NCI-H2081 treated with DMSO at 0.1 percent for 48 hours (cell line): ENCODE results near the gene TMEM114.
A peak's percentile ranks its signal among the peaks of the same experiment; 100 is the strongest.

Experiments
- DNase-seq: peaks from one replicate; lab custom pipeline; 2025; lab: John Stamatoyannopoulos, UW

Gene TMEM114

DNA sequence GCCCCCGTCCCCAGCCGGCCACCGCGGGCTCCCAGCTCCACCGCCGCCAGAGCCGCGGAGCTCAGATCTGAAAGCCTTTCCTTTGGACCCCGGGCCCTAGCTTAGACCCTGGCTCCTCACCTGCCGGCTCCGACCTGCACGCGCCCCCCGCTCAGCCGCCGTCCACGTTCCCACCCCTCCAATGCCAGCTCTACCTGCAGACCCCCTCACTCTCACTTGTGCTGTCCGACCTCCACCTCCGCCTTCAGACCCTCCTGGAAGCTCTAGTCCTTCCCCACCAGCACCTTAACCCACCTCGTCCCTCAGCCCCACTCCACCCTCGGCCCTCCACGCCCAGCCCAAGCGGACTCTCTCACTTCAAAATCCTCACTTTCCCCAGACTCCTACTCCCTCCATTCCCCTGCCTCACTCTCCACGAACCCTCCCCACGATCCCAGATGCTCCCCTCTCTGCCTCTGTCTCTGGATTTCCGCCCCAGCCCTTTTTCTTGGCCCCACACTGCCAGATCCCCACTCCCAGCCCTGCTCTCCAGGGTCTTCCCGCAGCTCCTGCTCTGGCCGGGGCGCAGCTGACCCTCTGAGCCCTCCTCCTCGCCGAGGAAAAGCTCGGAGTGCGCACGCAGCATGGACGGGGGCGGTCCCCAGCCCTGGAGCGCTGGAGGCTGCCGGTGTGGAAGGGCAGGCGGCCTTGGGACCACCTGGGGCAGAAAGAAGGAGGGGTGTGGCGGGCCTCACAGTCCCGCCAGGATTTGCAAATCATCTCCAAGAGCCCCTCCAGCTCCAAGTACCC, at the start of gene TMEM114:
Gene TMEM114, minus strand, starts transcription at position 612 of the 789 bp plus-strand sequence. CDS start 673 bp downstream, outside the sequence.
- DNase-seq: no peak

DNA sequence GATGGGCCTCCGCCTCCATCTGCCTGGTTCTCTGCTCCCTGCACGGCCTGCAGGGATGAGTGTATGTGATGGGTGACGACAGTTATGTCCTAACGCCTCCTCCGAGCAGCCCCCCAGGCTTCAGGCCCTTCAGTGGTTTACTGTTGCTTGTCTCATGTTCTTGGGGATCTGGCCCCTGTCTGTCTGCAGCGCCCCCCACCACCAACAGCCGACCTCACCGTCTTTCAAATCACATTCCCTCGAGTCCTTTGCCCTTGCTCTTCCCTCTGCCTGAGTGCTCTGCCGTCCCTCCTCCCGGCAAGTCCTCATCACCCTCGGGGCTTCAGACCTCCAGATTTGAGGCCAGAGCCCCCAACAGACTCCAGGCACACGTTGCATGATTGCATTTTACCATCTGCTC, 49.4 kb upstream of the TMEM114 start:
- no peak for DNase-seq

DNA sequence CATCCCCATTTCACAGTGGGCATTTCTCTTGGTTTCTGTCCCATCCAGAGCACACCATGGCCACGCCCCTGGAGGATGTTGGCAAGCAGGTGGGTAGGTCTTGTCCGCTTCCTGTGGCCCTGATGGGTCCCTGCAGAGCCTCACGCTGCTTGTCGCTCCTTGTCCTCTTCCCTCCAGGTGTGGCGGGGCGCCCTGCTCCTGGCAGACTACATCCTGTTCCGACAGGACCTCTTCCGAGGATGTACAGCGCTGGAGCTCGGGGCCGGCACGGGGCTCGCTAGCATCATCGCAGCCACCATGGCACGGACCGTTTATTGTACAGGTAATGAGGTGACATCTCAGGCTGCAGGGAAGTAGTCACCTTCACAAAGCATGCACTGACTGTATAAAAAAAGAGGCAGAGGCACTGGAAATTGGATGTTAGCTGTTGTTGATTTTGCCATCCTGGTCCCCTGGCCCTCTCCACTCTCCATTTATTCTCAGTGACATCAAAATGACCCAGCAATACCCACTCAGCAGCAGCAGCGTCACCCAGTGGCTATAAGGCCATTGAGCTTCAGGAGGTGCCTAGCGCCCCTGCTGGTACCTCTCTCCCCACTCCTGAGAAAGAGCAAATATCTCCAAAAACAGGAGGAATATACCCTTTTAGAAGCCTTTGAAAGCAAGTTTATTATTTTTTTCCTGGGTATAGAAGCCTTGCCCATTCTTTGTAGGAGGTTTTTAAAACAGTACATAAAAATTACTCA, 44.9 kb upstream of the TMEM114 start:
- DNase-seq: no peak

DNA sequence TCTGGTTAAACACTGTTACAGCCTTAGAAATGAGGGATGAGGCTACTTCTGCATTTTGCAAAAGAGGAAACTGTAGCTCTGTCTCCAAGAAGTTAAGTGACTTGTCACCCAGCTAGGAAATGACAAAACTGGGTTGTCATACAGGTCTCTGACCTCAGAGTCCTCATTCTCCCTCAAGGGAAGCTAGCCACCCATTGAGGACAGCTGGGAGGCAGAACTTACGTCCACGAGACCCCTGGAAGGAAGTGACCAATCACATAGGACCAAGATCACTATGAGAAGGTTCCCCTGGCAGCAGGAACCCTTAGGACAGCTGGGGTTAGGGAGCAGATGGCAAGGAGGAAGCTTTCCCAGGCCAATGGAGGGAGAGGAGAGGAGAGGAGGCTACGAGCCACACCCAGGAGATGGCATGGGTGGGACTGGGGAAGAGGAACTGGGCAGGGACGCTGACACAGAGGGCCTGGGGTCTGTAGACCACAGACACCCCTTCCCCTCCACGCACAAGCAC, 42.4 kb upstream of the TMEM114 start:
- DNase-seq: no peak

DNA sequence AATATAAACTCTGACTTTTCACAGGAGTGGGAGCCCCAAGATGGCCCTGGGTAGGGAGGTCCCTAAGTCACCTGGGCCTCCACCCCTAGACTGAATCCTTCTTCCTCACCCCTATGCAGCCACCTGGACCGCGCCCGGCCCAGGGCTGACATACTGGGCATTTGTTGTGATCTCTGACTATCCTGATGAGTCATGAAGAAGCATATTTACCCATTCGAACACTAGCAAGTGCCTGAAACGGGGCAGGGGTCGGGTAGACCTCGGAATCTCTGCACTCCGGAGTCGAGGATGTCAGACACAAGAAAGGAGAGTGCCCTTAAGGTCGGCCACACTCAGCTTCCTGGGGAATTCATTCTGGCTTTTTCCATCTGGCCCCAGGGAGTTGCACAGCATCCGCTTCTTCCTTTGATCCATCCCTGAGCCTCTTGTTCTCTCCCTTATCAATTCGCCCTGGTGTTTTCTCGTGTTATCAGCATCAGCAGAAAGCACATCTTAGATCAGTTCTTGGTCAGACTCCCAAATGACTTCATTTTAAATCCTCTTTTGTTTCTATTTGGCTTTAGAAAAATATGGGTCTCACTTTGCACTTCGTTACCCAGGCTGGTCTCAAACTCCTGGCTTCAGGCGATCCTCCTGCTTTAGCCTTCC, 41.6 kb upstream of the TMEM114 start:
- no peak for DNase-seq

DNA sequence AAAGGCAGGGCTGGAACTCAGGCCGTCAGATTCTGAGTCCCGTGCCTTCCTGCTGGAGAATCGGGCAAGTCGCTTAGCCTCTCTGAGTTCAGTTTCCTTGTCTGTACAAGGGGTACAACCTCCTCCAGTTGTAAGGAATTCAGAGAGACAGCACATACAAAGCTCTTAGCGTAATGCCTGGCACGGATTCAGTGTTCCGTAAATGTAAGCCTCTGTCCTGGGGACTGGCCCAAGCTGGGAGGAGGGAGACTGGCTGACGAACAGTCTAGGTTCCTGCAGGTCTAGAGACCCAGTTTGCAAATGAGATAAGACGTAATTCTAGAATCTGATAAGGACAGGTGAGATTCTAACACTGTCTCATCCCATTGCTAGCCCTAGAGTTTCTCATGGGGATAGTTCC, 41.1 kb upstream of the TMEM114 start:
- no peak for DNase-seq

DNA sequence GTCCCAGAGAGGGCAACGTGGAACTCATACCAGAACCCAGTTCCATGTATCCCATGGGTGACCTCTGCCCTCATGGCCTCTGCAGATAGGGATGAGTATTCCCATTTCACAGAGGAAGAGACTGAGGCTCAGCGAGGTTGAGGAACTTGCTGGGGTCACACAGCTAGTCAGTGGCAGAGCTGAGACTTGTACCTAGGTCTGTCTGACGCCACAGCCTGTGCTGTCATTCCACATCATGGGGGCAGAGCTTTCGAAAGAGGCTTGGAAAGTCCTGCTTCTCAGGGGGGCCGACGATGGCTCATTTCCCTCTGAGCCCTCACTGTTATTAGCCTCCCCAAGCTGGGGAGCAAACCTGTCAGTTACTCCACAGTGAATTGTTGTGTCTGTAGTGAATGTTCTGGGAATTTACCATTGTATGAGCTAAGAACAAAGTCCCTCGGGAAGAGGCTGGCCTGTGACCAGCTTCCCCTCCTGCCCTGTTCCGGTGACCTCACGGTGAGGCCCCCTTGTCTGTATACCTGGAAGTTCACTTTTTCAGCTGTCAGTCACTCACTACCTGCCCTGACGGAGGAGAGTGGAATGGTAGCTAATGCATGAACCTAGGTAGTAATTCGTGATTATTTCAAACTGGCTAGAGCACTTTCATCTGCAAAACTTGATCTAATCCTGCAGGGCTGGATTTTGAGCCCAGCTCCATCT, 40.1 kb upstream of the TMEM114 start:
- DNase-seq: no peak

DNA sequence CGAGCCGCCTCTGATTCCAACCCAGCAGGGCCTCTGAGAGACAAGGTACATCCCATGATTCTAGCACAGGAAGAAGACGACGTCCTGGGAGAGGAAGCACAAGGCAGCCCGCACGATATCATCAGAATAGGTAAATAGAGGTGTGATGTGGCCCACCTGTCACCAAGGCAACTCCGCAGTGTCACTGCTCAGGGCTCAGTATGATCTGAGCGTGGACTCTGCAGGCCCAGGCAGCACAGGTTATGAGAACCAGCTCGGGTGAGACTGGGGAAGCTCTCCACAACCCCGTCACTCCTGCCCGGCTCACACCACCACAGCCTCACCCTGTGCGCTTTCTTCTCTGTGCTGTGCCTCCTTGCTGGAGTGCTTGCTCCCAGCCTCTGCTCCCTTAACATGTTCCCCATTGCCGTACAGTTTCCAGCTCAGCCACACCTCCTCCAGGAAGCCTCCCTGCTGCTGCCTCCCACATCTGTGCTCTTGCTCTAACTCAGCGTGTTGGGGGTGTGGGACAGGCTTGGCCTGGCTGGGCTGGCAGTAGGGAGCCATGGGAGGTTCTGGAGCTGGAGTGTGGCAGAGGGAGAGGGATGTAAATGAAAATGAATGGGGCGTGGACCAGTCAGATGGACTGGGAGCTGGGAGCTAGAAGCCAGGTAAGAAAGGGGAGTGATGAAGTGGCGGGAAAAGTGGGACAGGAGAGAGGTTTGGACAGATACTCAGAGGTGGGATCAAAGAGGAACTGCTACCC, 38.8 kb upstream of the TMEM114 start:
- DNase-seq: no peak

DNA sequence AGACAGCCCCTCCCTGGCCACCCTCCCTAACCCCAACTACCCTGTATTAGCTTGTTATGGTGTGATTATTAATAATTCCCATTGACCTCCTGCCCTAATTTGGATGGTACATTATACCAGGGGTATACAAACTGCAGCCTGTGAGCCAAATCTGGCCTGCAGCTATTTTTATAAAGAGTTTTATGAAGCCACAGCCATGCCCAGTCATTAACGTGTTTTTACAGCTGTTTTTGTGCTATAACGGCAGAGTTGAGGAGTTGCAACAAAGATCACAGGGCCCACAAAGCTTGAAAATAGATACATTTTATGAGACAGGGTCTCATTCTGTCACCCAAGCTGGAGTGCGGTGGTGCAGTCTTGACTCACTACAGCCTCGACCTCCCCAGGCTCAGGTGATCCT, 37.1 kb upstream of the TMEM114 start:
- no peak for DNase-seq

DNA sequence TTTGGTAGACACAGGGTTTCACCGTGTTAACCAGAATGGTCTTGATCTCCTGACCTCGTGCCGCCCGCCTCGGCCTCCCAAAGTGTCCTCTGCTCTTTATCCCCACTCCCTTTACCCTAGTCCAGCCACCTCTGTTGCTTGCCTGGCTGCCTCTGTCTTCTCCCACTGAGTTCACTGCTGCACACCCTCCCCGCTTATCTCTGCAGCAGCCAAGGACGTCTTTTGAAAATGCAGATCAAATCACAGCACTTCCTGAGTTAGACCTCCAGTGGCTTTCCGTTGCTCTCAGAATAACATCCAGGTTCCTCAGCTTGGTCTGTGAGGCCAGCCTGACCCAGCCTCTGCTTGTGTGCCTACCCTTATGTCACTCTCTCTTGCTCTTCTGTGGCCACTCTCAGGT, 36.6 kb upstream of the TMEM114 start:
- DNase-seq: no peak

DNA sequence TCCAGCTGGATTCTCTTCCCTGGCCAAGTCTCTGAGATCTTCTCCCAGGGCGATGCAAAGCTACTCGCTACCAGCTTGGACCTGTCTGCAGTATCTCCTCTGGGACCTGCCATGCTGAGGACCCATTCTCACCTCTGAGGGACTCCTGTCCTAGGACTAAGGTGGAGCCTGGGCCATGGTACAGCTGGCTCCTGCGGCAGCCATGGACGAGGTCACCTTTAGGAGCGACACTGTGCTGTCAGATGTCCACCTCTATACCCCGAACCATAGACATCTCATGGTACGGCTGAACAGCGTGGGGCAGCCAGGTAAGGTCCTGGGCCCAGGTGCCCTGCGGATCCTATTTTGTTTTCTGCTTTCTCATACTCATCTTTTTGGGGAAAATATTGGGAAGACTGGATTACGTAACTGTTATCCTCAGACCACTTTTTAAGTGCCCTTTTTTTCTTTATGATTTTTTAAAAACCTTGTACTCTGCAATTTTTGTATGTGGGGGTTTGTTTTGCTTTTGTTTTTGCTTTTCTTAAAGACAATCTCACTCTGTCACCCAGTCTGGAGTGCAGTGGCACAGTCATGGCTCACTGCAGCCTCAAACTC, 35.3 kb upstream of the TMEM114 start:
- DNase-seq: no peak

DNA sequence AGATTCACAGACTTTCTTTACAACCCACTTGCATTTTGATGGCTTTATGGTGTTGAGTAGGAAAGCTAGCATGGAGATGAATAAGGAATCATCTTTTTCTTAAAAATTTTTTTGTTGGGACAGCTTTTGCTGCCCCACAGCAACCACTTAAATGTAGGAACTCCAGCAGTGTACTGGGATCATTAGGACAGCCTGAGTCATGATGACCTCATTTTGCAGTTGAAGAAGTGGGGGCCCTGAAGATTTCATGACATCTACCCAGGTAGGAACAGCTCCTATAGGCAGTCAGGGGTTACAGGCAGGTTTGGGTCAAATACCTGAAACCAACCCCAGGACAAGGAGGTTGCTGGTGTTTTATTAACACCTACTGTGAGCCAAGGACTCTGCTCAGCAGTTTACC, 33.3 kb upstream of the TMEM114 start:
- no peak for DNase-seq

DNA sequence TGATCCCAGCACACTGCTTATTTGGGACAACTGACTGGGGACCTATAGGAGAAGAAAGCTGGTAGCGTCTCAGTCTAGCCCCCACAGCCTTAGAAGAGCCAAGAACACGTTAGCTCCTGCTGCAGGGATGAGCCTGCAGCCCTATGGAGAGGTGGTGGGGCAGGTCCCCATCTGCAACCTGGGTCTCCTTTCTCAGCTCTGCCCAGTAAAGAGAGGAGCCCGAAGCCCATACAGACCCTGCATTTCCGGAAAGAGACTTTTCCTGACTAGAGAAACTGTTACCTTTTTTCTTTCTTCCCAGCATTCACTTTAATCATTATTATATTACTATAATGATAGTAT, 32.0 kb upstream of the TMEM114 start:
- no peak for DNase-seq

DNA sequence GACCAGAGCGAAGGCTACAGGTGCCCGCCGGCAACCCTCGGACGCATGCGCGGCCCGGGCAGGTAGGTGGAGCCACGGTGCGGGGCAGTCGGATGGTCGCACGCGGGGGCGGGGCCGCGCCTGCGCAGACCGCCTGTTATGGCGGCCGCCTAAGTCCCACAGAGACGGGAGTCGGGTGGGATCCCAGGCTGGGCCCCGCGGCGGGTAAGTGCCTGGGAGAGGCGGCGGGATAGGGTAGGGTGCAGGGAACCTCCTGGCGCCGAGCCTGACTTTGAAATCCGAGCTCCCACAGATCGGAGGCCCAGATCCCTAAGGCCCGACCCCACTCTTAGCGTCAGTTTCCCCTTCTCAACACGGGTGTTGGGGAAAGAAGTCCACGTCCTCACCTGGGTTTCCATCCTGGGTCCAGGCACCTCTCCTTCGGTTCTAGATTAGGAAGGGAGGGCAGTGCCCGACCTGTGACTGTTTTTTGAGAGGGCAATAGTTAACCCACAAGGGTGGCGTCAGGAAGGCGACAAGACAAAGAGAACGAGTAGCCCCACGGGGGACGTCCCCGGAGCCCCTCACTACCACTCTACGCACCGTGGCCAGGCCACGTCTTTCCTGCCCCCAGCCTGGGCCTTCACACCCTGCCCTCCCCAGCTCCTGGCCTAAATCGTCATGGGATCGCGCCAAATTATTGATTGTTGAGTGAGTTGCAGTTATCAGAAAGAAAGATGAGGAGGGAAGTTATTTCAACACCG, 31.4 kb upstream of the TMEM114 start, which contains the start of gene METTL22:
Gene METTL22, plus strand, starts transcription at position 127 of the 743 bp plus-strand sequence. CDS start 3,968 bp downstream, outside the sequence.
- DNase-seq: peak; percentile 13

DNA sequence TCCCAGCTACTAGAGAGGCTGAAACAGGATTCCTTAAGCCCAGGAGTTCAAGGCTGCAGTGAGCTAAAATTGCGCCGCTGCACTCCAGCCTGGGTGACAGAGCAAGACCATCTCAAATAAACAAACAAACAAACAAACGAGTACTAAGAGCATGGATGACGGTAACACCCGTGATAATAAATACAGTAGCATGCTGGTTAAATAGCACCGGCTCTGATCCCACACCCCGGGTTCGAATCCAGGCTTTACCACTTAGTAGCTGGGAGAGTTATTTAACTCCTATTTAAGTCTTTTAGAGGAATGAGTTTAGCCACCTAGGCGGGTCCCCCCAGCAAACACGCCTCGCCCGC, 30.9 kb upstream of the TMEM114 start:
- no peak for DNase-seq

DNA sequence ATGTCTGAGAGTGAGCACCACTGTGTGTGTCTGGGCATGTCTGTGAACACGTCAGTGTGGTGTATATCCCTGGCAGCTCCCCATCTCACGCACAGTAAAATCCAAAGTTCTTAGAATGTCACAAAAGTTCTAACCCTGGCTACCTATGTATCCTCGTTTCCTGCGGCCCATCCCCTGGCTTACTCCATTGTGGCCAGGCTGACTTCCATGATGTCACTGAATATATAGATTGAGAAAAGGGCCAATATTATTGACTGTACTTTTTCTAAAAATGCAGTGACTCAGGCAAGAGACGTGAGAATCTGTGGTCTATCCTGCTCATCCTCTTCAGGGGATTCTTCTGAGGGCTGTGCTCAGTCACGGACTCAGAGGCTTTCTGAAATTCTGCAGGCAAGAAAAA, 30.2 kb upstream of the TMEM114 start:
- DNase-seq: no peak

DNA sequence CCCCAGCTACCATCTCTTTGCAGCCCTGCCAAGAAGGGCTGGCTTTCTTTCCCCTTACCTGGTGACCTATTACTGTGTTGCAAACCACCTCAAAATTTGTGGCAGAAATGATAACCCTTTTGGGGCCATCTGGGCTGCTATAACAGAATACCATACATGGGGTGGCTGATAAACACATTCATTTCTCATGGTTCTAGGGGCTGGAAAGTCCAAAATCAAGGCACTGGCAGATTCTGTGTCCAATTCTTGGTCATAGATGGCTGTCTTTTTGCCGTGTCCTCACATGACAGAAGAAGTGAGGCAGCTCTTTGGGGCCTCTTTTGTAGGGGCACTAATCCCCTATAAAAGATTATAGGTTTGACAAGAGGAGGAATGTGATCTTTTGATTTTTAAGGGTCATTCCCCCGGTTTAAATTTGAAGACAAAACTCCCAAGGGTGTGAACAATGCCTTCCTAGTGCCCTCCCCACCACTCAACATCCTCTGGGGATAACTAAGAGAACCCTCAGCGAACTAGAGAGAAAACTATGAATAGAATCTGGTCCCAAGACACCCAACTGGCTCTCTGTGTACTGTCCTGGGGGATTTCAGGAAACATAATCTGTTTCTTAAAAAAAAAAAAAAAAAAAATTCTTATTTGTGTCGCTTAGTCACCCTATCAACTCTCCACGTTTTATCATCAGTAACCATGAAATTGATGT, 29.5 kb upstream of the TMEM114 start:
- no peak for DNase-seq

DNA sequence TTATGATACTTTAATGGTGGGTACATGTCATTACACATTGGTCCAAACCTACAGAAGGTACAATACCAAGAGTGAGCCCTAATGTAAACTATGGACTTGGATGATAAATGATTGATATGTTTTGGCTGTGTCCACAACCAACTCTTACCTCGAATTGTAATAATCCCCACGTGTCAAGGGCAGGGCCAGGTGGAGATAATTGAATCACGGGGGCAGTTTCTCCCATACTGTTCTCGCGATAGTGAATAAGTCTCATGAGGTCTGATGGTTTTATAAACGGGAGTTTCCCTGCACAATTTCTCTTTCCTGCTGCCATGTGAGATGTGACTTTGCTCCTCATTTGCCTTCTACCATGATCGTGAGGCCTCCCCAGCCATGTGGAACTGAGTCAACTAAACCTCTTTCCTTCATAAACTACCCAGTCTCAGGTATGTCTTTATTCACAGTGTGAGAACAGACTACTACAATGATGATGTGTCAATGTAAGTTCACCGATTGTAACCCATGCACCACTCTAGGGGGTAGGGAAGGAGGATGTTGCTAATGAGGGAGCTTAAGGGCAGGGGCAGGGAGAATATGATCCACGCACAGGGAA, 24.2 kb upstream of the TMEM114 start:
- DNase-seq: no peak

DNA sequence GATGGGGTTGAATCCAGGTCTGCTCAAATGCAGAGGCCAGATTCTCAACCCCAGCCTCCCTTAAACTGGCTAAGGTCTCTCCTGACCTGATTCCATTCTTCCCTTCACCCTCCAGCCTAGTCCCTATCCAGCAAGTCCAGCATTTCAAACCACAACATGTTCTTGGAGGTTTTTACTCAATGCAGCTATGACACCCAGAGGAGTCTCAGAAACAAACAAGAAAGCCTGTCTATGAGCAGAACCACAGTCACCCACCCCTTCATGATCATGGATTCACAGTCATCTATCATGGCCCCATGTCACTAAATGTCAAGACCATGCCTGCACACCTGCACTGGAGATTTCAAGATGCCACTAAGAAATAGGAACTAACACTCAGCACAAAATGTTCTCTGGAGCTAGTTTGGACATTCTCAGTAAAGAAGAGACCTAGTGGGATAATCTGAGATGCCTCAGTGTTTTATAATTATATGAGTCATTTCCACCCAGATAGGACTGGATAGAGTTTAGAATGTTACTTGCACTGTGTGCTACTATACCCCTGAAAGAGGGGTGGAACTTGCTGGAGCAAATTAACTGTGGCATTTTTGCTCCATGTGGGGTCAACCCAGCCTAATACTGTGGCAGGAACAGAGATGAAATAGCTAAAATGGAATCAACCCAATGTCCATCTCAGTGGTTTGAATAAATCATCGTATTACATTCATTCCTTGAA, 21.7 kb upstream of the TMEM114 start:
- no peak for DNase-seq
